Measurements from ENCODE around the gene UBE2Q2. TPM values are rescaled to one million over a fixed set of nuclear protein-coding genes. Genes with fewer than 3 reads are reported as not detected.

The UBE2Q2 gene
- polyA plus RNA-seq, 1 of the 3 experiments (the other 2 are of a cell fraction), result 14.5 TPM

DNA sequence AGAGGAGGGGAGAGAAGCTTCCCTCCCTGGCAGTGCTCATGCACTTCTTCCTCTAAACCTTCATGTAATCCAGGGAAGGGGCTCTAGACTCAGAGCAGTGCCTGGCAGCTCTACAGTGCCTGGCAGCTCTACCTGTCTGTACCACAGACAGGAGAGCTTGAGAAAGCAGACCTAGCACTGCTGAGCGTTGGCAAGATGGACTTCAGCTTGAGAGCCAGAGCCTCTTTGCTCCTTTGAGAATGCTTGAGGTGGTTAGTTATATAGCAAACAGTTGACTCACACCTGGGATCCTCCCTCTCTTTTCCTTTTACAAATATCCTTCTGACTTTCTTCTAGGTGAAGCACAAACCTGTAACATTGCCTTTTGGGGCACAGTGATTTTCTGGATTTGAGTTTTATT lies 81.3 kb downstream of the UBE2Q2 start (continued):
- TF ChIP-seq, protein P1, sequence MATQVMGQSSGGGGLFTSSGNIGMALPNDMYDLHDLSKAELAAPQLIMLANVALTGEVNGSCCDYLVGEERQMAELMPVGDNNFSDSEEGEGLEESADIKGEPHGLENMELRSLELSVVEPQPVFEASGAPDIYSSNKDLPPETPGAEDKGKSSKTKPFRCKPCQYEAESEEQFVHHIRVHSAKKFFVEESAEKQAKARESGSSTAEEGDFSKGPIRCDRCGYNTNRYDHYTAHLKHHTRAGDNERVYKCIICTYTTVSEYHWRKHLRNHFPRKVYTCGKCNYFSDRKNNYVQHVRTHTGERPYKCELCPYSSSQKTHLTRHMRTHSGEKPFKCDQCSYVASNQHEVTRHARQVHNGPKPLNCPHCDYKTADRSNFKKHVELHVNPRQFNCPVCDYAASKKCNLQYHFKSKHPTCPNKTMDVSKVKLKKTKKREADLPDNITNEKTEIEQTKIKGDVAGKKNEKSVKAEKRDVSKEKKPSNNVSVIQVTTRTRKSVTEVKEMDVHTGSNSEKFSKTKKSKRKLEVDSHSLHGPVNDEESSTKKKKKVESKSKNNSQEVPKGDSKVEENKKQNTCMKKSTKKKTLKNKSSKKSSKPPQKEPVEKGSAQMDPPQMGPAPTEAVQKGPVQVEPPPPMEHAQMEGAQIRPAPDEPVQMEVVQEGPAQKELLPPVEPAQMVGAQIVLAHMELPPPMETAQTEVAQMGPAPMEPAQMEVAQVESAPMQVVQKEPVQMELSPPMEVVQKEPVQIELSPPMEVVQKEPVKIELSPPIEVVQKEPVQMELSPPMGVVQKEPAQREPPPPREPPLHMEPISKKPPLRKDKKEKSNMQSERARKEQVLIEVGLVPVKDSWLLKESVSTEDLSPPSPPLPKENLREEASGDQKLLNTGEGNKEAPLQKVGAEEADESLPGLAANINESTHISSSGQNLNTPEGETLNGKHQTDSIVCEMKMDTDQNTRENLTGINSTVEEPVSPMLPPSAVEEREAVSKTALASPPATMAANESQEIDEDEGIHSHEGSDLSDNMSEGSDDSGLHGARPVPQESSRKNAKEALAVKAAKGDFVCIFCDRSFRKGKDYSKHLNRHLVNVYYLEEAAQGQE (IDR thresholded peaks at IDR 0.05; ENCODE audit: low read depth, low read length), result no peak
- TF ChIP-seq, protein P2, sequence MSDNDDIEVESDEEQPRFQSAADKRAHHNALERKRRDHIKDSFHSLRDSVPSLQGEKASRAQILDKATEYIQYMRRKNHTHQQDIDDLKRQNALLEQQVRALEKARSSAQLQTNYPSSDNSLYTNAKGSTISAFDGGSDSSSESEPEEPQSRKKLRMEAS (IDR thresholded peaks at IDR 0.05; ENCODE audit: low read depth), result no peak
- TF ChIP-seq TEAD4 (IDR thresholded peaks at IDR 0.05; ENCODE audit: borderline replicate concordance, insufficient read depth) (no peak), NFIC (IDR thresholded peaks at IDR 0.05; ENCODE audit: borderline replicate concordance) (no peak), CHD2 (IDR thresholded peaks at IDR 0.05; ENCODE audit: low read length, partially characterized antibody) (no peak), SIN3A (IDR thresholded peaks at IDR 0.05; ENCODE audit: borderline replicate concordance, low read depth, low read length) (no peak), EZH2phosphoT487 (IDR thresholded peaks at IDR 0.05; ENCODE audit: borderline replicate concordance, low read depth) (no peak), FOXM1 (IDR thresholded peaks at IDR 0.05; ENCODE audit: low read depth) (no peak)

DNA sequence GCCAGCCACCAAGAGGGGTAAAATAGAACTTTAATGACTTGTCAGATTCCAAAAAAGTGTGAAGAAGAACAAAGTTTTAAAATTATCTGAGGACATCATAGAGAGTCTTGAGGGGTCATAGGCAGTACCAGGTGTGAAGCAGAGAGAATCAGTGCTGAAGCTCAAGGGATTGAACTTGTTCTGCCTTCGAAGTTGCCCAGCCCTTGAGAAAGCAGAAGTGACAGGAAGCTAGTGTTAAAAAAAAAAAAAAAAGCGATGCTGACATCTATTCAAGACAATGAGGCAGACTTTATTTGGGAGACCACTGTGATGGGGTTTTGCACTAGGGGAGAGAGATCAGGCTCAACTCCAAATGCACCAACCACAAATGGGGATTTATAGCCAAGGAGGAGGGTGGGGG lies 82.2 kb downstream of the UBE2Q2 start:
- no peak overlapping the region for H3K27ac ChIP-seq (ENCODE audit: low read depth in 2 of 2, low read length in 1 of 2)
- peaks cover 3% of the 10 kb centered on the region for H3F3A ChIP-seq (replicated peaks; ENCODE audit: insufficient read depth)
- H3K4me1 ChIP-seq (ENCODE audit: control insufficient read depth in 1 of 2, insufficient read depth in 2 of 2, low read depth in 1 of 2, low read length in 1 of 2), result peaks cover 9 to 11% of the 10 kb centered on the region in 2 experiments; a peak in 3 of 4 replicates
- H3K79me2 ChIP-seq (ENCODE audit: insufficient read depth), result peaks cover 62% of the 10 kb centered on the region
- WGBS (ENCODE audit: low lambda C conversion rate), result 86% methylated on average over 2 of the region's 2 CpGs
- no peak overlapping the region for H2AFZ ChIP-seq (ENCODE audit: low read depth)
- peaks cover 25 to 56% of the 10 kb centered on the region in 2 experiments for H3K36me3 ChIP-seq (replicated peaks in 1 of 2; ENCODE audit: control insufficient read depth in 1 of 2, insufficient read depth in 2 of 2, low read length in 1 of 2)
- H3K9me3 ChIP-seq, result no peaks in the 10 kb centered on the region
- no peak for DNase-seq
- no peak overlapping the region for H3K4me2 ChIP-seq
- H3K9me2 ChIP-seq, result no peaks in the 10 kb centered on the region
- CTCF ChIA-PET, result interaction anchor here (1.4 kb wide), 1 partner anchor 226 kb away, joined by 4 read pairs; no protein-coding TSS in a partner anchor
- no peak overlapping the region for H3K9ac ChIP-seq
- no peak overlapping the region for H3K4me3 ChIP-seq (ENCODE audit: low read depth in 2 of 2, low read length in 1 of 2)
- POLR2A ChIA-PET, result no interaction called here
- TF ChIP-seq, protein P1 (IDR thresholded peaks at IDR 0.05; ENCODE audit: low read depth, low read length), result no peak
- TF ChIP-seq EZH2phosphoT487 (IDR thresholded peaks at IDR 0.05; ENCODE audit: borderline replicate concordance, low read depth), result no peak
- no peak for TF ChIP-seq GABPA (IDR thresholded peaks at IDR 0.05; ENCODE audit: low read depth)
- no peak for TF ChIP-seq RXRA (IDR thresholded peaks at IDR 0.05; ENCODE audit: borderline replicate concordance, low read depth)
- TF ChIP-seq YY1 (IDR thresholded peaks at IDR 0.05; ENCODE audit: low read depth), result no peak
- no peak for TF ChIP-seq POLR2AphosphoS5 (IDR thresholded peaks at IDR 0.05; ENCODE audit: low read depth, low read length)
- no peak for TF ChIP-seq TEAD4 (IDR thresholded peaks at IDR 0.05; ENCODE audit: borderline replicate concordance, insufficient read depth)
- TF ChIP-seq CHD2 (IDR thresholded peaks at IDR 0.05; ENCODE audit: low read length, partially characterized antibody), result no peak
- no peak for TF ChIP-seq TAF1 (IDR thresholded peaks at IDR 0.05; ENCODE audit: borderline replicate concordance, low read depth, low read length)
- TF ChIP-seq RFX5 (IDR thresholded peaks at IDR 0.05; ENCODE audit: low read length), result no peak
- TF ChIP-seq FOXJ3 (CRISPR knock-in tag; IDR thresholded peaks at IDR 0.05), result no peak
- TF ChIP-seq MEF2A (IDR thresholded peaks at IDR 0.05; ENCODE audit: borderline replicate concordance, low read depth), result no peak
- TF ChIP-seq, protein P3, sequence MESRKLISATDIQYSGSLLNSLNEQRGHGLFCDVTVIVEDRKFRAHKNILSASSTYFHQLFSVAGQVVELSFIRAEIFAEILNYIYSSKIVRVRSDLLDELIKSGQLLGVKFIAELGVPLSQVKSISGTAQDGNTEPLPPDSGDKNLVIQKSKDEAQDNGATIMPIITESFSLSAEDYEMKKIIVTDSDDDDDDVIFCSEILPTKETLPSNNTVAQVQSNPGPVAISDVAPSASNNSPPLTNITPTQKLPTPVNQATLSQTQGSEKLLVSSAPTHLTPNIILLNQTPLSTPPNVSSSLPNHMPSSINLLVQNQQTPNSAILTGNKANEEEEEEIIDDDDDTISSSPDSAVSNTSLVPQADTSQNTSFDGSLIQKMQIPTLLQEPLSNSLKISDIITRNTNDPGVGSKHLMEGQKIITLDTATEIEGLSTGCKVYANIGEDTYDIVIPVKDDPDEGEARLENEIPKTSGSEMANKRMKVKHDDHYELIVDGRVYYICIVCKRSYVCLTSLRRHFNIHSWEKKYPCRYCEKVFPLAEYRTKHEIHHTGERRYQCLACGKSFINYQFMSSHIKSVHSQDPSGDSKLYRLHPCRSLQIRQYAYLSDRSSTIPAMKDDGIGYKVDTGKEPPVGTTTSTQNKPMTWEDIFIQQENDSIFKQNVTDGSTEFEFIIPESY (IDR thresholded peaks at IDR 0.05; ENCODE audit: borderline replicate concordance, low read depth), result no peak
- no peak for TF ChIP-seq NRF1 (IDR thresholded peaks at IDR 0.05; ENCODE audit: low read depth, low read length)
- TF ChIP-seq SMC3 (IDR thresholded peaks at IDR 0.05; ENCODE audit: low read depth, low read length), result no peak
- TF ChIP-seq, protein P4, sequence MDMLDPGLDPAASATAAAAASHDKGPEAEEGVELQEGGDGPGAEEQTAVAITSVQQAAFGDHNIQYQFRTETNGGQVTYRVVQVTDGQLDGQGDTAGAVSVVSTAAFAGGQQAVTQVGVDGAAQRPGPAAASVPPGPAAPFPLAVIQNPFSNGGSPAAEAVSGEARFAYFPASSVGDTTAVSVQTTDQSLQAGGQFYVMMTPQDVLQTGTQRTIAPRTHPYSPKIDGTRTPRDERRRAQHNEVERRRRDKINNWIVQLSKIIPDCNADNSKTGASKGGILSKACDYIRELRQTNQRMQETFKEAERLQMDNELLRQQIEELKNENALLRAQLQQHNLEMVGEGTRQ (IDR thresholded peaks at IDR 0.05; ENCODE audit: borderline replicate concordance, low read depth, low read length), result no peak
- H3K27me3 ChIP-seq (ENCODE audit: insufficient read depth), result no peaks in the 10 kb centered on the region
- H4K20me1 ChIP-seq (ENCODE audit: insufficient read depth), result peaks cover 68% of the 10 kb centered on the region
